Gastroesophageal sphincter (tissue), 3 donors: ENCODE data around the gene RIPK3.

Source experiments
- POLR2A ChIP-seq, 2 donors: fragments of 450-650 bp; IDR thresholded peaks; one replicate each; pipeline ENCODE4 v1.6.1; 2017; ENCODE audit warnings: antibody characterized with exemption in 2 of 2, mild to moderate bottlenecking in 2 of 2, moderate library complexity in 1 of 2
- POLR2AphosphoS5 ChIP-seq: sonication (generic); formaldehyde crosslinking; IDR thresholded peaks from one replicate; pipeline ENCODE4 v1.6.1; 2017; ENCODE audit warnings: antibody characterized with exemption
- TF ChIP-seq, protein P1 (sequence below), 4 experiments: fragments of 200-600 bp in 2 of 4; fragments of 450-650 bp in 2 of 4; sonication (generic) in 1 of 4; IDR thresholded peaks; one replicate each; pipeline ENCODE4 v1.5.1; 2017 to 2019; ENCODE audit warnings: antibody characterized with exemption in 4 of 4, mild to moderate bottlenecking in 2 of 4, moderate library complexity in 2 of 4

DNA sequence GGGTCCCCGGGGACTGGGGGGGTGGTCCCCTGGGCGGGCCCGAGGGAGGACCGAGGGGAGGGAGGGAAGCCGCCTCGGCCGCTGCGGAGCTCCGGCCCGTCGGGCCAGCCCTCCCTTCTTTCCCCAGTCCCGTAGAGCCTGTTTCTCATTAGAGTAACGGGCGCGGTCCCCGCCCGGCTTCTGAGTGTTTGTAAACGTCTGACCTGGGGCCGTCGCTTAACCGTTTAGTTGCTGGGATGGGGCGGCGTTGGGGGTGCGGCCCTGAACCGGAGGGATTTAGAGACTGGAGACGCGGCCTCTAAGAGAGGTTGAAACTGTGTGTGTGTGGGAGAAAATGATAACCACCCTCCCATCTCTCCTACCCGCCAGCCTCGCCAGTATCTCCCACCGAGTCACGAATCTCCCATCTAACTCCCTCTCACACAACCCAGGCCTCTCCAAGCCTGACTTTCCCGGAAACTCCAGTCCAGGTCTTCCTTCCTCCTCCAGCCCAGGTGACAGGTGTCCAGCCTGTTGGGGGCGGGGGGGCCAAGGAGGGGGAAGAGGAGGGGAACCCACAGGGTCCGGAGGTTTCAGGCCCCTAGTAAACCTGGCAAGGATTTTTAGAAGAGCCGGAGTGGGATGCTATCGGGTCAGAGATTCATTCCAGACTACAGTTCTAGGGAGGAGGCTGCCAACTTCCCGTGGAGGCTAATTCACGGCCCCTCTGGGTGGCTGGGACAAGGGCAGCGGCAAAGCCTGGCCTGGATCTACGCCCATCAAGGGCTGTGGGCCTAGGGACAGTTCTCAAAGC lies 27.1 kb upstream of the RIPK3 start:
- TF ChIP-seq POLR2A (IDR thresholded peaks at IDR 0.05): peak; percentile 49 to 60
- TF ChIP-seq, protein P1, sequence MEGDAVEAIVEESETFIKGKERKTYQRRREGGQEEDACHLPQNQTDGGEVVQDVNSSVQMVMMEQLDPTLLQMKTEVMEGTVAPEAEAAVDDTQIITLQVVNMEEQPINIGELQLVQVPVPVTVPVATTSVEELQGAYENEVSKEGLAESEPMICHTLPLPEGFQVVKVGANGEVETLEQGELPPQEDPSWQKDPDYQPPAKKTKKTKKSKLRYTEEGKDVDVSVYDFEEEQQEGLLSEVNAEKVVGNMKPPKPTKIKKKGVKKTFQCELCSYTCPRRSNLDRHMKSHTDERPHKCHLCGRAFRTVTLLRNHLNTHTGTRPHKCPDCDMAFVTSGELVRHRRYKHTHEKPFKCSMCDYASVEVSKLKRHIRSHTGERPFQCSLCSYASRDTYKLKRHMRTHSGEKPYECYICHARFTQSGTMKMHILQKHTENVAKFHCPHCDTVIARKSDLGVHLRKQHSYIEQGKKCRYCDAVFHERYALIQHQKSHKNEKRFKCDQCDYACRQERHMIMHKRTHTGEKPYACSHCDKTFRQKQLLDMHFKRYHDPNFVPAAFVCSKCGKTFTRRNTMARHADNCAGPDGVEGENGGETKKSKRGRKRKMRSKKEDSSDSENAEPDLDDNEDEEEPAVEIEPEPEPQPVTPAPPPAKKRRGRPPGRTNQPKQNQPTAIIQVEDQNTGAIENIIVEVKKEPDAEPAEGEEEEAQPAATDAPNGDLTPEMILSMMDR (IDR thresholded peaks at IDR 0.05): no peak
- TF ChIP-seq POLR2AphosphoS5: peak; percentile 30
